Measurements from ENCODE around the gene KLHL36. TPM values are rescaled to one million over a fixed set of nuclear protein-coding genes. Genes with fewer than 3 reads are reported as not detected.
A peak's percentile ranks its signal among the peaks of the same experiment; 100 is the strongest.

The KLHL36 gene
- total RNA-seq, 1 experiment from 2014 or later, result 79.0 TPM

- H3K27me3 ChIP-seq (ENCODE audit: insufficient read depth, low read length), result no peaks in the 10 kb centered on the region
- peak overlapping the region; percentile 70 for H3K4me2 ChIP-seq (ENCODE audit: low read length)
- RAD21 ChIA-PET (ENCODE audit: low non-redundant PET in 1 of 2, low total read pairs in 2 of 2, uncharacterized antibody in 2 of 2, unreplicated experiment in 2 of 2), result interaction anchor here in 1 of 2 experiments (0.6 kb wide), 1 partner anchor 38 kb away, joined by 3 read pairs; no protein-coding TSS in a partner anchor
- DNase-seq (ENCODE audit: low read depth, low spot score), result peak; percentile 55
- no peaks in the 10 kb centered on the region for H3K9me3 ChIP-seq (ENCODE audit: control insufficient read depth in 1 of 2, insufficient read depth in 1 of 2, low read depth in 1 of 2, low read length in 2 of 2)
- POLR2A ChIA-PET, result interaction anchor here (0.8 to 1.5 kb wide), 2 partner anchors 15 to 28 kb away, joined by 3 to 7 read pairs; partner anchors contain the start of gene COTL1
- peaks cover 4% of the 10 kb centered on the region; the same call in 1 of the 2 replicates for H4K20me1 ChIP-seq (ENCODE audit: insufficient read depth)
- H3K36me3 ChIP-seq (ENCODE audit: control insufficient read depth in 1 of 2, insufficient read depth in 2 of 2, low read length in 2 of 2), result no peaks in the 10 kb centered on the region; a peak in 1 of 4 replicates
- no TSS peak for BruUV-seq (replicated peaks)
- peak overlapping the region; percentile 33 for H3K9ac ChIP-seq (ENCODE audit: low read length)
- H3K4me1 ChIP-seq (ENCODE audit: control insufficient read depth in 1 of 2, insufficient read depth in 2 of 2, low read length in 2 of 2), result peaks cover 42 to 63% of the 10 kb centered on the region in 2 experiments
- peaks cover 88% of the 10 kb centered on the region for H3K79me2 ChIP-seq (ENCODE audit: insufficient read depth, low read length)
- H3K4me3 ChIP-seq (replicated peaks in 1 of 2; ENCODE audit: low read depth in 1 of 2, low read length in 2 of 2), result peak overlapping the region; percentile 0 to 19; a peak in 3 of 4 replicates
- no peaks in the 10 kb centered on the region for H3K9me2 ChIP-seq (ENCODE audit: insufficient read depth)
- ATAC-seq, result peak; percentile 81
- intact Hi-C loops (cut with micrococcal nuclease), result no loop called here
- H2AFZ ChIP-seq (ENCODE audit: low read depth, low read length, poor library complexity, severe bottlenecking), result no peak overlapping the region
- peak overlapping the region; percentile 63 for H3K27ac ChIP-seq (ENCODE audit: low read depth, low read length)
- CTCF ChIA-PET, result interaction anchor here (1.7 kb wide), 1 partner anchor 19 kb away, joined by 5 read pairs; no protein-coding TSS in a partner anchor
- TF ChIP-seq SRF (IDR thresholded peaks at IDR 0.05; ENCODE audit: low read depth) (no peak), POLR2AphosphoS5 (IDR thresholded peaks at IDR 0.05; ENCODE audit: low read depth, low read length) (peak; percentile 44; the same call in 1 of the 2 replicates), EZH2phosphoT487 (IDR thresholded peaks at IDR 0.05; ENCODE audit: borderline replicate concordance) (no peak), CTCF (IDR thresholded peaks at IDR 0.05 in 2 of 3, conservative IDR thresholded peaks at IDR 0.05 in 1 of 3; ENCODE audit: borderline replicate concordance in 1 of 3, insufficient read depth in 1 of 3, low read depth in 2 of 3, low read length in 2 of 3) (no peak), SIN3A (IDR thresholded peaks at IDR 0.05; ENCODE audit: low read depth) (no peak; the same call in 1 of the 2 replicates), EZH2 (IDR thresholded peaks at IDR 0.05) (no peak), ZFX (IDR thresholded peaks at IDR 0.05) (no peak), RAD21 (IDR thresholded peaks at IDR 0.05; ENCODE audit: low read depth) (no peak), TCF7L2 (IDR thresholded peaks at IDR 0.05; ENCODE audit: borderline replicate concordance, extremely low read depth, insufficient read depth, insufficient read length) (no peak), SP1 (IDR thresholded peaks at IDR 0.05; ENCODE audit: low read depth) (no peak), JUND (IDR thresholded peaks at IDR 0.05) (peak; percentile 51), ZBTB33 (IDR thresholded peaks at IDR 0.05; ENCODE audit: extremely low read depth, insufficient replicate concordance, low read length) (no peak), YY1 (IDR thresholded peaks at IDR 0.05; ENCODE audit: extremely low read depth, insufficient replicate concordance, low read depth, low read length) (no peak), ATF3 (IDR thresholded peaks at IDR 0.05) (no peak), CEBPB (IDR thresholded peaks at IDR 0.05; ENCODE audit: low read depth) (peak; percentile 63; the same call in 1 of the 2 replicates), ELF1 (IDR thresholded peaks at IDR 0.05; ENCODE audit: borderline replicate concordance, low read depth) (no peak), EGR1 (IDR thresholded peaks at IDR 0.05; ENCODE audit: low read depth) (no peak), FOSL1 (IDR thresholded peaks at IDR 0.05; ENCODE audit: low read depth) (peak; percentile 82), REST (IDR thresholded peaks at IDR 0.05; ENCODE audit: low read depth) (no peak)
Observed at GRCh38 chr16:84603140-84603816, 45.0 kb upstream of the KLHL36 start.
